Measurements from ENCODE around the gene TNFSF9.
"Not testable (repeated sequence)": the region's sequence is repeated elsewhere in the genome, so short reads cannot be mapped to it uniquely, and the experiment has no call there.

Gene TNFSF9

GRCh38 chr19:6551607-6552450, 21.0 kb downstream of the TNFSF9 start:
- ATAC-seq: peak; percentile 70

GRCh38 chr19:6556043-6556449, 25.2 kb downstream of the TNFSF9 start:
- ATAC-seq: no peak
- TF ChIP-seq RARB (CRISPR knock-in tag; IDR thresholded peaks at IDR 0.05): no peak
- no peak for TF ChIP-seq ZFP30 (CRISPR knock-in tag; IDR thresholded peaks at IDR 0.05)
- TF ChIP-seq TOX (CRISPR knock-in tag; IDR thresholded peaks at IDR 0.05; ENCODE audit: borderline replicate concordance): no peak

More at GRCh38 chr19:6551607-6552450, 21.0 kb downstream of the TNFSF9 start:
- TF ChIP-seq GLIS3 (CRISPR knock-in tag; IDR thresholded peaks at IDR 0.05) (no peak), PPARA (CRISPR knock-in tag; IDR thresholded peaks at IDR 0.05; ENCODE audit: borderline replicate concordance) (no peak), ZNF70 (CRISPR knock-in tag; IDR thresholded peaks at IDR 0.05) (no peak), PATZ1 (CRISPR knock-in tag; IDR thresholded peaks at IDR 0.05; ENCODE audit: borderline replicate concordance) (no peak), ZFP3 (CRISPR knock-in tag; IDR thresholded peaks at IDR 0.05) (no peak), ESRRG (CRISPR knock-in tag; IDR thresholded peaks at IDR 0.05) (no peak)
- TF ChIP-seq, protein P1, sequence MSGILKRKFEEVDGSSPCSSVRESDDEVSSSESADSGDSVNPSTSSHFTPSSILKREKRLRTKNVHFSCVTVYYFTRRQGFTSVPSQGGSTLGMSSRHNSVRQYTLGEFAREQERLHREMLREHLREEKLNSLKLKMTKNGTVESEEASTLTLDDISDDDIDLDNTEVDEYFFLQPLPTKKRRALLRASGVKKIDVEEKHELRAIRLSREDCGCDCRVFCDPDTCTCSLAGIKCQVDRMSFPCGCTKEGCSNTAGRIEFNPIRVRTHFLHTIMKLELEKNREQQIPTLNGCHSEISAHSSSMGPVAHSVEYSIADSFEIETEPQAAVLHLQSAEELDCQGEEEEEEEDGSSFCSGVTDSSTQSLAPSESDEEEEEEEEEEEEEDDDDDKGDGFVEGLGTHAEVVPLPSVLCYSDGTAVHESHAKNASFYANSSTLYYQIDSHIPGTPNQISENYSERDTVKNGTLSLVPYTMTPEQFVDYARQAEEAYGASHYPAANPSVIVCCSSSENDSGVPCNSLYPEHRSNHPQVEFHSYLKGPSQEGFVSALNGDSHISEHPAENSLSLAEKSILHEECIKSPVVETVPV (CRISPR knock-in tag; IDR thresholded peaks at IDR 0.05): no peak

DNA sequence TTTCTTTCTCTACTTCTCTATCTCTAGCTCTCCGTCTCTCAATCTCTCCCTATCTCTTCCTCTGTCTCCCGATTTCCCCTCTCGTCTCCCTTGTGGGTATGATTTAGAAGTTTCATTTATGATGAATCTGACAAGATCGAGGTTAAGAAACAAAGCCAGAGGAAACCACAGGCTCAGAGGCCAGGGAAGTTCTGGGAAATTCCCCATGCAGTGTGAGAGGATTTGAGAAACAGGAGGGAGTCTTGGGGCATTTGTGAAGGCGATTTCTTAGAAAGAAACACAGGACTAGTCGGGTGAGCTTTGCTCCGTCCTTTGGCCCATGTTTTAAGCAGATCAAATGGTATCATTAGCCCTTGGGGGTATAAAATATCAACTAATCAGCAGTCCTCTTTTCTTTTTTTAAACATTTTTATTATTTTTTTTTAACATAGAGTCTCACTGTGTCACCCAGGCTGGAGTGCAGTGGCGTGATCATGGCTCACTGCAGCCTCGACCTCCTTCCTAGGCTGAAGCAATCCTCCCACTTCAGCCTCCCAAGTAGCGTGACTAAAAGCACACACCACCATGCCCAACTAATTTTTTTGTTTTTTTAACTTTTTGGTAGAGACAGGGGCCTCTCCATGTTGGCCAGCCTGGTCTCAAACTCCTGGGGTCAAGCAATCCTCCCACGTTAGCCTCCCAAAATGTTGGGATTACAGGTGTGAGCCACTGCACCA, 25.8 kb downstream of the TNFSF9 start:
- TF ChIP-seq, protein P2, sequence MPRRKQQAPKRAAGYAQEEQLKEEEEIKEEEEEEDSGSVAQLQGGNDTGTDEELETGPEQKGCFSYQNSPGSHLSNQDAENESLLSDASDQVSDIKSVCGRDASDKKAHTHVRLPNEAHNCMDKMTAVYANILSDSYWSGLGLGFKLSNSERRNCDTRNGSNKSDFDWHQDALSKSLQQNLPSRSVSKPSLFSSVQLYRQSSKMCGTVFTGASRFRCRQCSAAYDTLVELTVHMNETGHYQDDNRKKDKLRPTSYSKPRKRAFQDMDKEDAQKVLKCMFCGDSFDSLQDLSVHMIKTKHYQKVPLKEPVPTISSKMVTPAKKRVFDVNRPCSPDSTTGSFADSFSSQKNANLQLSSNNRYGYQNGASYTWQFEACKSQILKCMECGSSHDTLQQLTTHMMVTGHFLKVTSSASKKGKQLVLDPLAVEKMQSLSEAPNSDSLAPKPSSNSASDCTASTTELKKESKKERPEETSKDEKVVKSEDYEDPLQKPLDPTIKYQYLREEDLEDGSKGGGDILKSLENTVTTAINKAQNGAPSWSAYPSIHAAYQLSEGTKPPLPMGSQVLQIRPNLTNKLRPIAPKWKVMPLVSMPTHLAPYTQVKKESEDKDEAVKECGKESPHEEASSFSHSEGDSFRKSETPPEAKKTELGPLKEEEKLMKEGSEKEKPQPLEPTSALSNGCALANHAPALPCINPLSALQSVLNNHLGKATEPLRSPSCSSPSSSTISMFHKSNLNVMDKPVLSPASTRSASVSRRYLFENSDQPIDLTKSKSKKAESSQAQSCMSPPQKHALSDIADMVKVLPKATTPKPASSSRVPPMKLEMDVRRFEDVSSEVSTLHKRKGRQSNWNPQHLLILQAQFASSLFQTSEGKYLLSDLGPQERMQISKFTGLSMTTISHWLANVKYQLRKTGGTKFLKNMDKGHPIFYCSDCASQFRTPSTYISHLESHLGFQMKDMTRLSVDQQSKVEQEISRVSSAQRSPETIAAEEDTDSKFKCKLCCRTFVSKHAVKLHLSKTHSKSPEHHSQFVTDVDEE (CRISPR knock-in tag; IDR thresholded peaks at IDR 0.05): no peak
- TF ChIP-seq ZFP3 (CRISPR knock-in tag; IDR thresholded peaks at IDR 0.05) (no peak), ZC3H10 (CRISPR knock-in tag; IDR thresholded peaks at IDR 0.05) (no peak), ZNF70 (CRISPR knock-in tag; IDR thresholded peaks at IDR 0.05) (no peak), GLIS3 (CRISPR knock-in tag; IDR thresholded peaks at IDR 0.05) (no peak), TOX (CRISPR knock-in tag; IDR thresholded peaks at IDR 0.05; ENCODE audit: borderline replicate concordance) (no peak), ZFP30 (CRISPR knock-in tag; IDR thresholded peaks at IDR 0.05) (no peak), PATZ1 (CRISPR knock-in tag; IDR thresholded peaks at IDR 0.05; ENCODE audit: borderline replicate concordance) (no peak), OSR1 (CRISPR knock-in tag; IDR thresholded peaks at IDR 0.05) (no peak), ZNF565 (CRISPR knock-in tag; conservative IDR thresholded peaks at IDR 0.05; ENCODE audit: low read depth) (no peak), TCF4 (CRISPR knock-in tag; IDR thresholded peaks at IDR 0.05; ENCODE audit: borderline replicate concordance) (no peak), ARNTL (CRISPR knock-in tag; IDR thresholded peaks at IDR 0.05; ENCODE audit: borderline replicate concordance, low read depth) (no peak), ZNF8 (CRISPR knock-in tag; IDR thresholded peaks at IDR 0.05) (no peak), RARB (CRISPR knock-in tag; IDR thresholded peaks at IDR 0.05) (no peak), ISL1 (CRISPR knock-in tag; IDR thresholded peaks at IDR 0.05) (no peak), SNAI2 (CRISPR knock-in tag; IDR thresholded peaks at IDR 0.05) (no peak), PPARA (CRISPR knock-in tag; IDR thresholded peaks at IDR 0.05; ENCODE audit: borderline replicate concordance) (no peak), CSDC2 (CRISPR knock-in tag; IDR thresholded peaks at IDR 0.05) (no peak)
- TF ChIP-seq, protein P1 (CRISPR knock-in tag; IDR thresholded peaks at IDR 0.05): no peak
- TF ChIP-seq, protein P3, sequence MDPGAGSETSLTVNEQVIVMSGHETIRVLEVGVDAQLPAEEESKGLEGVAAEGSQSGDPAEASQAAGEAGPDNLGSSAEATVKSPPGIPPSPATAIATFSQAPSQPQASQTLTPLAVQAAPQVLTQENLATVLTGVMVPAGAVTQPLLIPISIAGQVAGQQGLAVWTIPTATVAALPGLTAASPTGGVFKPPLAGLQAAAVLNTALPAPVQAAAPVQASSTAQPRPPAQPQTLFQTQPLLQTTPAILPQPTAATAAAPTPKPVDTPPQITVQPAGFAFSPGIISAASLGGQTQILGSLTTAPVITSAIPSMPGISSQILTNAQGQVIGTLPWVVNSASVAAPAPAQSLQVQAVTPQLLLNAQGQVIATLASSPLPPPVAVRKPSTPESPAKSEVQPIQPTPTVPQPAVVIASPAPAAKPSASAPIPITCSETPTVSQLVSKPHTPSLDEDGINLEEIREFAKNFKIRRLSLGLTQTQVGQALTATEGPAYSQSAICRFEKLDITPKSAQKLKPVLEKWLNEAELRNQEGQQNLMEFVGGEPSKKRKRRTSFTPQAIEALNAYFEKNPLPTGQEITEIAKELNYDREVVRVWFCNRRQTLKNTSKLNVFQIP (CRISPR knock-in tag; IDR thresholded peaks at IDR 0.05; ENCODE audit: borderline replicate concordance, low read depth): no peak
- no peak for ATAC-seq

DNA sequence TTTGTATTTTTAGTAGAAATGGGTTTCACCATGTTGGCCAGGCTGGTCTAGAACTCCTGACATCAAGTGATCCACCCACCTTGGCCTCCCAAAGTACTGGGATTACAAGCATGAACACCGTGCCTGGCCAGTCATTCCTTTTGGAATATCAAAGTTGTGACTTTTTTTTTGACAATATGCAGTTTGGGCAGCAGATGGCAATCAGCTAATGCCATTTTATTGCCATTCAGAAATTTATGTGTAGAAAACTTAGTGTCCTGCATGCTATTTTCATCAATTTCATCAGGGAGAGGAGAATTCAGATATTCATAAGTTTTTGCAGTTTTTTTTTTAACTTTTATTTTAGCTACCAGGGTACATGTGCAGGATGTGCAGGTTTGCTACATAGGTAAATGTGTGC, 31.6 kb downstream of the TNFSF9 start:
- ATAC-seq: not testable (repeated sequence)
